ENCODE measurements around the gene DNASE1L2.

Gene DNASE1L2

DNA sequence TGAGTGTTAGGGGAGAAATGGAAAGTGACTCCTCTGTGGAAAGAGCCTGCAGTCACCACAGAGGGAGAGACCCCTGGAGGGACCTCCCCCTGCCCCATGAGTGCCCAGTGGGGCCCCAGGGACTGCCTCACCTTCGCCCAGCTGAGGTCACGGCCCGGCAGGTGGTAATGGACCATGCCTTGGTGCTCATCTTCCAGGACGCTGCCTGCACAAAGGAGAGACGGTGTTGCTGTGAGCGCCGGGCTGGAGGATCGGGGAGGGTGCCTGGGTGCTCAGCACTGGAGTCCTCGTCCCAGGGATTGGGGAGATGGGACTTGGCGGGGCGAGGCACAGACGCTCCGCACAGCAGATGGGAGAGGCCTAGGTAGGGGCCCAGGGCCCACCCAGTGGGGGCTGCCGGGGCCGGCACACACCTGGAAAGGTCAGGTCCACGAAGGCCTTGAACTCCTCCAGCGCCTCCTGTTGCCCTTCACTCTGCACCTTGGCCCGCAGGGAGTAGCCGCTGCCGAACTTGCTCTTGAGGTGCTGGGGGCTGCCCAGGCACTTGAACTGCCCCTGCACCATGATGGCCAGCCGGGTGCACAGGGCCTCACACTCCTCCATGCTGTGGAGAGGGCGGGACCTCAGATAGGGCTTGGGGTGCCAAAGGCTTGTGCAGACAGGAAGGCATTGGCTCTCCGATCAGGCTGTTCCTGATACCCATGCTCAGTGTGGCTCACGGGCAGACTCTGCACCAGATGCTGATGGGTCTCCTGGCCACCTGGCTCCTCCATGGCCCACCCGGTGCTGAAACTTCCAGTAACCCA lies 41.4 kb downstream of the DNASE1L2 start:
- H3K4me3 ChIP-seq (ENCODE audit: low read depth, low read length) = no peak overlapping the region
- TF ChIP-seq POLR2A (IDR thresholded peaks at IDR 0.05; ENCODE audit: extremely low read depth, insufficient read length) (no peak), MYC (IDR thresholded peaks at IDR 0.05; ENCODE audit: low read depth, low read length) (no peak)
- TF ChIP-seq, protein P1, sequence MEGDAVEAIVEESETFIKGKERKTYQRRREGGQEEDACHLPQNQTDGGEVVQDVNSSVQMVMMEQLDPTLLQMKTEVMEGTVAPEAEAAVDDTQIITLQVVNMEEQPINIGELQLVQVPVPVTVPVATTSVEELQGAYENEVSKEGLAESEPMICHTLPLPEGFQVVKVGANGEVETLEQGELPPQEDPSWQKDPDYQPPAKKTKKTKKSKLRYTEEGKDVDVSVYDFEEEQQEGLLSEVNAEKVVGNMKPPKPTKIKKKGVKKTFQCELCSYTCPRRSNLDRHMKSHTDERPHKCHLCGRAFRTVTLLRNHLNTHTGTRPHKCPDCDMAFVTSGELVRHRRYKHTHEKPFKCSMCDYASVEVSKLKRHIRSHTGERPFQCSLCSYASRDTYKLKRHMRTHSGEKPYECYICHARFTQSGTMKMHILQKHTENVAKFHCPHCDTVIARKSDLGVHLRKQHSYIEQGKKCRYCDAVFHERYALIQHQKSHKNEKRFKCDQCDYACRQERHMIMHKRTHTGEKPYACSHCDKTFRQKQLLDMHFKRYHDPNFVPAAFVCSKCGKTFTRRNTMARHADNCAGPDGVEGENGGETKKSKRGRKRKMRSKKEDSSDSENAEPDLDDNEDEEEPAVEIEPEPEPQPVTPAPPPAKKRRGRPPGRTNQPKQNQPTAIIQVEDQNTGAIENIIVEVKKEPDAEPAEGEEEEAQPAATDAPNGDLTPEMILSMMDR (IDR thresholded peaks at IDR 0.05; ENCODE audit: low read depth, low read length) = no peak
- TF ChIP-seq, protein P2, sequence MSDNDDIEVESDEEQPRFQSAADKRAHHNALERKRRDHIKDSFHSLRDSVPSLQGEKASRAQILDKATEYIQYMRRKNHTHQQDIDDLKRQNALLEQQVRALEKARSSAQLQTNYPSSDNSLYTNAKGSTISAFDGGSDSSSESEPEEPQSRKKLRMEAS (IDR thresholded peaks at IDR 0.05; ENCODE audit: low read depth, low read length) = no peak

DNA sequence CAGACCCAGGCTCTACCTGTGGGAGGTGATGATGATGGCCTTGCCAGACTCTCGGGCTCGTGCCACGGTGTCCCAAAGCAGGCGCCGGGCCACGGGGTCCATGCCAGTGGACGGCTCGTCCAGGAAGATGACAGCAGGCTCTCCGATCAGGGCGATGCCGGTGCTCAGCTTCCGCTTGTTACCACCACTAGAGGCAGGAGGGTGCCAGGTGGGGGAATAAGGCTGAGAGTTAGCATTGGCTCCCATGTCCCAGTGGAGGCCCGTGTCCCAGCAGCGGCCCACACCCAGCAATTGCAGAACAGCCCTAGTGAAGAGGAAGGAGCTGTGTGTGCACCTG lies 42.0 kb downstream of the DNASE1L2 start:
- DNase-seq (ENCODE audit: low read depth) = no peak
- H3K4me3 ChIP-seq (ENCODE audit: low read depth, low read length) = no peak overlapping the region
- TF ChIP-seq MYC (IDR thresholded peaks at IDR 0.05; ENCODE audit: low read depth, low read length) (no peak), POLR2A (IDR thresholded peaks at IDR 0.05; ENCODE audit: extremely low read depth, insufficient read length) (no peak)
- TF ChIP-seq, protein P1 (IDR thresholded peaks at IDR 0.05; ENCODE audit: low read depth, low read length) = peak; percentile 3
- TF ChIP-seq, protein P2 (IDR thresholded peaks at IDR 0.05; ENCODE audit: low read depth, low read length) = no peak

More for the DNA sequence above, 41.4 kb downstream of the DNASE1L2 start:
- no peak for DNase-seq (ENCODE audit: low read depth)

DNA sequence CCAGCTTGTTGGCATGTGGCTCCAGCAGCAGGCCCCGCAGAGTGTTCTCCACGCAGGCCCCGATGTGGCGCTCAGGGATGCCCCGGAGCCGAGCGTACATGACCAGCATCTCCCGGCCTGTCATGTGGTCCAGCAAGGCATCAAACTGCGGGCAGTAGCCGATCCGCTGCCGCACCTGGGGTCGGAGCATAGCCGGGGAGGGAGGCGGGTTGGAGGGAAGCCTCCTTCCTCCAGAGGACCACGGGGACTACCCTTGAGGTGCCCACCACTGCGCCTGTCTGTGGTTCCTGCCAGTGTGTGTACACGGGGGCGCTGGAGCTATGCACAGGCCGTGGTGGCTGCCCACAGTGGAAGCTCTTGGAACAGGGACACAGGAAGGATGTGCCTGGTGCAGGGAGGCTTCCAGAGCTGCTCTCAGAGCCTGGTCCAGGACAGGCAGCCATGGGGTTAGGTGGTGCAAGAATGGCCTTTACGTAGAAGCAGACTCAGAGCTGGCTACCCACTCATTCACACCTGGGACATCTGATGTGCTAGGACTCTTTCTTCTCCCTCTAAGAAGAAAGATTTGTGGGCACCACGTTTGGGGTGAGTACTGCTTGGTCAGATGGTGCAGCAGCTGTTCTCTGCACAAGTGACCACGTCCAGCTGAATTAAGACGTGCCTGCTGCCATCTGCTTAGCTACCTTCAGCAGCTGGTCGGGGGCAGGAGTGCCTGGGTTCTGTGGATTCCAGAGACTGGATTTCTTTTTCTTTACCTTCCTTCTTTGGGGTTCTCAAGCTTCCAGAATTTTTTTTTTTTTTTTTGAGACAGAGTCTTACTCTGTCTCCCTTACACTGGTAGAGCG lies 42.9 kb downstream of the DNASE1L2 start:
- H3K4me3 ChIP-seq (ENCODE audit: low read depth, low read length) = no peak overlapping the region
- no peak for DNase-seq (ENCODE audit: low read depth)
- TF ChIP-seq, protein P1 (IDR thresholded peaks at IDR 0.05; ENCODE audit: low read depth, low read length) = no peak
- TF ChIP-seq POLR2A (IDR thresholded peaks at IDR 0.05; ENCODE audit: extremely low read depth, insufficient read length) = no peak
- no peak for TF ChIP-seq MYC (IDR thresholded peaks at IDR 0.05; ENCODE audit: low read depth, low read length)
- TF ChIP-seq, protein P2 (IDR thresholded peaks at IDR 0.05; ENCODE audit: low read depth, low read length) = no peak

DNA sequence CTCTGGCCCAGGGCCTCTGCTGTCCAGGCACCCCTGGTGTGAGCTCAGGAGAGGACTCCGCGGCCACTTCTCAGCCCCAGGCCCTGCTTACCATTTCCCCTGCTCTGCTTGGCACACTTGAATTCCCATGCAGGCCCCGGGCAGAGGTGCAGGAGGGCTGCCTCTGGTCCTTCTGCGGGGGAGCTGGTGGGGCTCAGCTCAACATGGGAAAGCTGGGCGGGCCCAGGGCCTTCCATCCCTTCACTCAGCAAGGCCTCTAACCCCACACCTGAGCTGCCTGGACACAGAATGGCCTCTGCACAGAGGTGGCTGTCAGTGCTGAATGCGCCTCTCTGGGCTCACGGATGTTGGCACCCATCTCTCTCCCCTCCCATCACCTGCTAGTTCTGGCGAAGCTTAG lies 44.2 kb downstream of the DNASE1L2 start:
- no peak for DNase-seq (ENCODE audit: low read depth)
- no peak for TF ChIP-seq MYC (IDR thresholded peaks at IDR 0.05; ENCODE audit: low read depth, low read length)
- TF ChIP-seq, protein P2 (IDR thresholded peaks at IDR 0.05; ENCODE audit: low read depth, low read length) = no peak
- TF ChIP-seq POLR2A (IDR thresholded peaks at IDR 0.05; ENCODE audit: extremely low read depth, insufficient read length) = no peak
- TF ChIP-seq, protein P1 (IDR thresholded peaks at IDR 0.05; ENCODE audit: low read depth, low read length) = no peak
- no peak overlapping the region for H3K4me3 ChIP-seq (ENCODE audit: low read depth, low read length)

DNA sequence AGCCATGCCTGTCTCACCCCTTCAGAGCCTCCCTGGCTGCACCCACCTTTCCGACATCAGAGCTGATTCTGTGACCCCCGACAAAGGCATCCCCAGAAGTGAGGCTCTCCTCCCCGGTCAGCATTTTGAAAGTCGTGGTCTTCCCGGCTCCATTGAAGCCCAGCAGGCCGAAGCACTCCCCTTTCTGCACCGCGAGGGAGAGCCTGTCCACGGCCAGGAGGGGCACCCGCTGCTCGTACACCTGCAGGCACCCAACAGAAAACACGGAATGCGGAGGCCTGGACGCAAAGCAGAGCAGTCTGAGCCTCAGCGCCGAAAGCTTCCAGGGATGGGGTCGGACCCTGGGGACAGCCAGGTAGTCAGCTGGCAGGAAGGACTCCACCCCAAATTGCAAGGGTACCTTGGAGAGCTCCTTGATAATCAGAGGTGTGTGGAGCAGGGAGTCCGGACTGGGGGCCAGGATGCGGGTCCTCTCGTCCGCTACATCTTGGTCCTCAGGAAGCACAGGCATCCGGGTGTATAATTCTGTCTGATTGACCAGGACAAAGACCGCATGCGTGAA lies 44.8 kb downstream of the DNASE1L2 start:
- H3K4me3 ChIP-seq (ENCODE audit: low read depth, low read length) = no peak overlapping the region
- DNase-seq (ENCODE audit: low read depth) = no peak
- TF ChIP-seq POLR2A (IDR thresholded peaks at IDR 0.05; ENCODE audit: extremely low read depth, insufficient read length) = no peak
- TF ChIP-seq, protein P2 (IDR thresholded peaks at IDR 0.05; ENCODE audit: low read depth, low read length) = no peak
- TF ChIP-seq, protein P1 (IDR thresholded peaks at IDR 0.05; ENCODE audit: low read depth, low read length) = no peak
- no peak for TF ChIP-seq MYC (IDR thresholded peaks at IDR 0.05; ENCODE audit: low read depth, low read length)

All from NB4 (cell line).